ENCODE data around the gene C4orf17.

GRCh38 chr4:99571883-99572282 is 61.1 kb downstream of the C4orf17 start:
- TF ChIP-seq CTCF (conservative IDR thresholded peaks at IDR 0.05) (no peak), ZFX (IDR thresholded peaks at IDR 0.05) (no peak)
